GM23248 (cell line): Measurements from ENCODE around the gene LARP1. TPM values are rescaled to one million over a fixed set of nuclear protein-coding genes. Genes with fewer than 3 reads are reported as not detected.

ENCODE experiments used
- DNase-seq: peaks from one replicate; pipeline ENCODE4 v3.0.0-alpha.2; 2015
- H2AFZ ChIP-seq: fragments of 200-600 bp; sonication (generic); 2 replicates; pipeline ENCODE4 v1.6.1; 2016; ENCODE audit warnings: antibody characterized with exemption
- H3F3A ChIP-seq: fragments of 200-600 bp; sonication (generic); 2 replicates; pipeline ENCODE4 v1.6.1; 2016; ENCODE audit warnings: mild to moderate bottlenecking, antibody characterized with exemption, mixed run types; ENCODE audit not compliant: insufficient read depth
- H3K27ac ChIP-seq: fragments of 200-600 bp; sonication (generic); 2 replicates; pipeline ENCODE4 v1.5.1; 2016; ENCODE audit warnings: mild to moderate bottlenecking
- H3K27me3 ChIP-seq: fragments of 200-600 bp; sonication (generic); replicated peaks from 2 replicates; pipeline ENCODE4 v1.6.1; 2016; ENCODE audit warnings: mild to moderate bottlenecking; ENCODE audit not compliant: insufficient read depth
- H3K36me3 ChIP-seq: fragments of 200-600 bp; sonication (generic); 2 replicates; pipeline ENCODE4 v1.6.1; 2016; ENCODE audit warnings: low read depth, mild to moderate bottlenecking
- H3K4me1 ChIP-seq: fragments of 200-600 bp; sonication (generic); 2 replicates; pipeline ENCODE4 v1.6.1; 2016; ENCODE audit warnings: mild to moderate bottlenecking; ENCODE audit not compliant: insufficient read depth
- H3K4me2 ChIP-seq: fragments of 200-600 bp; sonication (generic); one replicate; pipeline ENCODE4 v1.6.1; 2016; ENCODE audit warnings: mild to moderate bottlenecking; ENCODE audit not compliant: unreplicated experiment
- H3K4me3 ChIP-seq: fragments of 200-600 bp; sonication (generic); 2 replicates; pipeline ENCODE4 v1.5.1; 2016; ENCODE audit warnings: mild to moderate bottlenecking
- H3K79me2 ChIP-seq: fragments of 200-600 bp; sonication (generic); 2 replicates; pipeline ENCODE4 v1.6.1; 2016; ENCODE audit warnings: mild to moderate bottlenecking; ENCODE audit not compliant: insufficient read depth
- H3K9ac ChIP-seq: fragments of 200-600 bp; sonication (generic); 2 replicates; pipeline ENCODE4 v1.6.1; 2016; ENCODE audit warnings: mild to moderate bottlenecking
- H3K9me2 ChIP-seq: fragments of 200-600 bp; sonication (generic); 2 replicates; pipeline ENCODE4 v1.6.1; 2016; ENCODE audit warnings: mixed run types, mild to moderate bottlenecking, moderate library complexity; ENCODE audit not compliant: insufficient read depth
- H3K9me3 ChIP-seq: fragments of 200-600 bp; sonication (generic); one replicate; pipeline ENCODE4 v1.6.1; 2017; ENCODE audit warnings: low read depth
- H4K20me1 ChIP-seq: fragments of 200-600 bp; sonication (generic); 2 replicates; pipeline ENCODE4 v1.6.0; 2016; ENCODE audit not compliant: insufficient read depth
- EZH2 ChIP-seq: fragments of 200-600 bp; sonication (generic); IDR thresholded peaks from 2 replicates; pipeline ENCODE4 v1.6.1; 2018; ENCODE audit warnings: antibody characterized with exemption, mild to moderate bottlenecking; ENCODE audit not compliant: insufficient read depth, poor library complexity, severe bottlenecking
- EZH2phosphoT487 ChIP-seq: fragments of 200-600 bp; sonication (generic); IDR thresholded peaks from 2 replicates; pipeline ENCODE4 v1.6.1; 2018; ENCODE audit warnings: antibody characterized with exemption, moderate library complexity, mild to moderate bottlenecking, low read depth; ENCODE audit not compliant: insufficient read depth
- WGBS, 2 experiments: methylation state at CpG; one replicate each; pipeline ENCODE4 v1.1.6; 2015 to 2017; ENCODE audit warnings: low lambda C conversion rate in 2 of 2, low coverage in 1 of 2; ENCODE audit errors: missing lambda C conversion rate in 2 of 2; 5-methylcytosine and 5-hydroxymethylcytosine counted together
- in situ Hi-C: fragments of 300-500 bp; cut with MboI; formaldehyde crosslinking; loops from 2 replicates; pipeline ENCODE4 v1.15.0; 2020
- polyA plus RNA-seq: library from polyadenylated mRNA; unstranded; fragments of >200 nt; fragmentation: Nextera tagmentation; extraction: Ambion mirVana; gene quantifications from 2 replicates; pipeline ENCODE4 v1.2.1, GENCODE V29; 2016
- total RNA-seq: library from RNA; depleted of rRNA; stranded (reverse); fragments of >200 nt; shearing (Covaris generic); gene quantifications from 2 replicates; pipeline ENCODE4 v1.2.3, GENCODE V29; 2014

Gene LARP1
- total and polyA plus RNA-seq, 2 experiments from 2014 or later = 33.8 to 59.9 TPM

DNA sequence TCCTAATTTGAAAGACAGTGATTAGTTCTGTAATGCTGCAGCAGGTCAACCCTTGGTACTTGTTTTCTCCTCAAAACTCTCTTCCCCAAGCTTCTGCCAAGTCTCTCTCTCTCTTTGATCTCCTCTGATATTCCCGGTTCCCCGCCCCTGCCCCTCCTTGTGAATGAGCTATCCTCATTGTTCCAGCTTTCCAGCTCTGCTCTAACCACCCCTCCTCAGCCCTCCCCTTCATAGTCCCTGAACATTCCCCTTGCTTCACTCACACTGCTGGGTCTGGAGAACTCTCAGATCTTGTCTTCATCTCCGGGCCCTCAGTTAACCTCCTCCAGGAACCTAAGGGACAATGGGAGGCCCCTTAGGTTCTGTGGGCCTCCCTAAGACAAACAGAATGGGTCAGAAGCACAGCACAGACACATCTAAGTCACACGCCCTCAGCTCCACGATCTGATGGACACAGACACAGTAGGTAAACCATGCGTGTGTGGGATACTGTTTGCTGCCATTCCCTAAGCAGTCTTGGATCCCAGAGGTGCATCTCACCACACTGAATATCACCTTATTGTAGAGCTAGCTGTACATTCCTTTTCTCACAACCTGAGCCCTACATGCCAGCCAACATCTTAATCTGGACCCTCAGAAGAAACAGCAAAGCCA lies 17.4 kb upstream of the LARP1 start:
- Histone ChIP-seq H3K79me2 (no peaks in the 10 kb centered on the region), H3K27me3 (no peaks in the 10 kb centered on the region), H3F3A (peaks cover 15% of the 10 kb centered on the region; the same call in 1 of the 2 replicates), H4K20me1 (no peaks in the 10 kb centered on the region), H3K4me2 (no peak overlapping the region), H3K27ac (no peak overlapping the region), H2AFZ (no peak overlapping the region), H3K9me2 (no peaks in the 10 kb centered on the region), H3K9me3 (no peaks in the 10 kb centered on the region), H3K4me1 (peaks cover 11% of the 10 kb centered on the region), H3K36me3 (no peaks in the 10 kb centered on the region), H3K9ac (no peak overlapping the region), H3K4me3 (no peak overlapping the region)
- WGBS, 2 experiments = 76 to 81% methylated on average over 6 of the region's 6 CpGs
- no peak for DNase-seq
- TF ChIP-seq EZH2phosphoT487 (no peak), EZH2 (no peak)
- in situ Hi-C loops = no loop called here

DNA sequence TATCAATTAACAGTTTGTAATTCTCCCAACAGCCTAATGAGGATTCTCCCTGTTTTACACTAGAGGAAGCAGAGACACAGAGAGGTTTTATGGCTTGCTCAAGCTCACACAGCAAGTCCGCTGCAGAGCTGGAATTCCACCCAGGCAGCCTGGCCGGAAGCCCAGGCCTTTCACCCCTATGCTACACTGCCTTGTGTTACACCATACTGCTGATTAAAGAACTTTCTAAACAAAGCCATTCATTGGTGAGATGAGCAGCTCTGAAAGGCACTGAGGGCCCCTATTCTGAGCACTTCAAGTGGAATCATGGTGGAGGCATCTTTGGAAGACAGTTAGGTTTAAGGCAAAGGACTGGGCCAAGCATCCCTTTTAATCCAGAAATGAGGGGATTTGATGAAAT lies 14.7 kb upstream of the LARP1 start:
- Histone ChIP-seq H3K36me3 (no peaks in the 10 kb centered on the region), H3K9me3 (no peaks in the 10 kb centered on the region), H3F3A (peaks cover 15% of the 10 kb centered on the region; the same call in 1 of the 2 replicates), H3K79me2 (no peaks in the 10 kb centered on the region), H3K4me3 (no peak overlapping the region), H3K9ac (no peak overlapping the region), H3K4me1 (peaks cover 11% of the 10 kb centered on the region), H3K27me3 (no peaks in the 10 kb centered on the region), H3K27ac (peak overlapping the region; percentile 21; the same call in 1 of the 2 replicates), H3K4me2 (no peak overlapping the region), H2AFZ (no peak overlapping the region), H3K9me2 (no peaks in the 10 kb centered on the region), H4K20me1 (no peaks in the 10 kb centered on the region)
- in situ Hi-C loops = no loop called here
- no peak for TF ChIP-seq EZH2
- no peak for TF ChIP-seq EZH2phosphoT487
- WGBS, 2 experiments = 78 to 91% methylated on average over 2 of the region's 2 CpGs
- DNase-seq = peak; percentile 60

DNA sequence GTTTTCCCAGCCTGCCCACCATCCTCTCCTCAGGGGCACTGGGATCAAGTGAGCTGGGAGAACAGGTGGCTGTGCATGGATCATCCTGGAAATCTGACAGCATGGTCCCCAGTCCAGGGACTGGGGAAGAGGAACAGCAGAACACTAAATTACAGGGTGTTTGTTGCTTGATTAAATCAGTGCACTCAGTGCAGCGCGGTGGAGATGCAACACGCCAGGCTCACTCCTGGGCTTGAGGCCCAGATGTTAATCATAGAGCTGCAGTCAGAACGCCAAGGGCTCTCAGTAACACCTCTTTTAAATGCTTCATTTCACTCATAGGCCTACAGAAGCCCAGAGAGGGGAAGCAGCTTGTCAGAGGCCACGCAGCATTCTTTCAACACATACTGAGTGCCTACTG lies 14.2 kb upstream of the LARP1 start:
- 17 to 23% methylated on average over 5 of the region's 5 CpGs for whole genome bisulfite sequencing, 2 experiments
- in situ Hi-C loops = no loop called here
- H3K4me3 ChIP-seq = no peak overlapping the region
- no peak overlapping the region for H2AFZ ChIP-seq
- peak overlapping the region; percentile 31 for H3K27ac ChIP-seq
- TF ChIP-seq EZH2 = no peak
- no peak for TF ChIP-seq EZH2phosphoT487
- H3K4me1 ChIP-seq = peaks cover 11% of the 10 kb centered on the region
- no peaks in the 10 kb centered on the region for H3K36me3 ChIP-seq
- no peak overlapping the region for H3K4me2 ChIP-seq
- no peaks in the 10 kb centered on the region for H4K20me1 ChIP-seq
- no peaks in the 10 kb centered on the region for H3K9me3 ChIP-seq
- no peaks in the 10 kb centered on the region for H3K79me2 ChIP-seq
- H3K9ac ChIP-seq = 0 out of 2 replicates have a peak overlapping the region, but pooled peaks have one; percentile 17
- peak; percentile 87 for DNase-seq
- H3K27me3 ChIP-seq = no peaks in the 10 kb centered on the region
- H3K9me2 ChIP-seq = no peaks in the 10 kb centered on the region
- H3F3A ChIP-seq = peaks cover 15% of the 10 kb centered on the region; the same call in 1 of the 2 replicates

DNA sequence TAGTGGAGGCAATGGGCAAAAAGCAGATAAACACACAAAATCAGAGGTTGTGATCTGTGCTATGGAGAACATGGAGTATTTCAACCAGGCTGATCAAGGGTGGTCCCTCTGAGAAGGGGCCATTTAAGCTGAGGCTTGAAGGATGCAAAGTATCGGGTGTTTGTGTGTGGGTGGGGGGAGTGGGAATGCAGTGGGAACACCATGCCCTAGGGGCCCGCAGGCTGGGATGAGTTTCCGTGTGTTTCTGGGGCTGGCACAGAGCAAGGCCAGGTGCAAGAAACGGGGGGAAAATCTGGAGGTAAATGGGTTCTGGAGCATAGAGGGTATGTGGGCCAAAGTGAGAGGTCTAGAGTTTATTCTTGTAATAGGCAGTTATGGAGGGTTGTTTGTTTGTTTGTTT lies 13.8 kb upstream of the LARP1 start:
- Histone ChIP-seq H3F3A (peaks cover 15% of the 10 kb centered on the region; the same call in 1 of the 2 replicates), H2AFZ (no peak overlapping the region), H3K27me3 (no peaks in the 10 kb centered on the region), H3K4me1 (peaks cover 11% of the 10 kb centered on the region), H3K9me2 (no peaks in the 10 kb centered on the region), H3K9ac (0 out of 2 replicates have a peak overlapping the region, but pooled peaks have one; percentile 17), H3K27ac (peak overlapping the region; percentile 31), H3K79me2 (no peaks in the 10 kb centered on the region), H3K9me3 (no peaks in the 10 kb centered on the region), H3K4me3 (no peak overlapping the region), H3K36me3 (no peaks in the 10 kb centered on the region), H3K4me2 (no peak overlapping the region), H4K20me1 (no peaks in the 10 kb centered on the region)
- in situ Hi-C loops = no loop called here
- no peak for DNase-seq
- no peak for TF ChIP-seq EZH2
- TF ChIP-seq EZH2phosphoT487 = no peak
- WGBS, 2 experiments = 98% methylated on average over 4 of the region's 4 CpGs
